HCT116 (cell line): ENCODE results near the gene CAMK2A. TPM values are rescaled to one million over a fixed set of nuclear protein-coding genes. Genes with fewer than 3 reads are reported as not detected.

ENCODE experiments used
- ATAC-seq: fragments of 200-7000 bp; cut with Tn5 transposase; 2 replicates; pipeline ENCODE4 v1.9.1; 2020; ENCODE audit warnings: mild to moderate bottlenecking, moderate library complexity
- BruUV-seq: library from RNA; stranded (reverse); fragments of 400-500 nt; replicated peaks from 2 replicates; lab custom pipeline; 2021; lab: Mats Ljungman, UMichigan
- CTCF ChIA-PET: fragments of 300-600 bp; sonication (Branson Sonifier 250); formaldehyde crosslinking; loops from one replicate; lab custom pipeline; 2021; ENCODE audit warnings: antibody characterized with exemption; lab: Charles Lee
- POLR2A ChIA-PET: fragments of 300-600, 350-600 bp; sonication (Branson Sonifier 250); formaldehyde crosslinking; loops from one replicate; lab custom pipeline; 2021; ENCODE audit warnings: antibody characterized with exemption; lab: Charles Lee
- RAD21 ChIA-PET, 2 experiments: fragments of 300-600 bp; sonication (Branson Sonifier 250); formaldehyde crosslinking; loops; one replicate each; lab custom pipeline; 2023; ENCODE audit warnings: low total read pairs in 2 of 2; ENCODE audit not compliant: uncharacterized antibody in 2 of 2, unreplicated experiment in 2 of 2, low non-redundant PET in 1 of 2; lab: Charles Lee
- DNase-seq: peaks from one replicate; pipeline ENCODE4 v3.0.0-alpha.2; 2010; ENCODE audit warnings: low read depth, low spot score
- H2AFZ ChIP-seq: fragments of 200-600 bp; shearing (Covaris generic), sonication (generic); 2 replicates; pipeline ENCODE4 v1.6.1; 2017; ENCODE audit warnings: low read depth, mixed run types, mixed read lengths, antibody characterized with exemption, low read length; ENCODE audit not compliant: poor library complexity, severe bottlenecking
- H3K27ac ChIP-seq: 2 replicates; pipeline ENCODE4 v1.5.1; 2012; ENCODE audit warnings: low read depth, low read length
- H3K27me3 ChIP-seq: fragments of 200-600 bp; sonication (generic); 2 replicates; pipeline ENCODE4 v1.6.1; 2016; ENCODE audit warnings: mixed run types, low read length, mixed read lengths; ENCODE audit not compliant: insufficient read depth
- H3K36me3 ChIP-seq, 2 experiments: fragments of 200-500 bp in 1 of 2; fragments of 200-600 bp in 1 of 2; sonication (Bioruptor generic) in 1 of 2; sonication (generic) in 1 of 2; 2 replicates each; pipeline versions ENCODE4 v1.5.1 to v1.6.1; 2014 to 2016; ENCODE audit warnings: low read length in 2 of 2, inconsistent platforms in 1 of 2, mixed read lengths in 1 of 2, mixed run types in 1 of 2; ENCODE audit not compliant: insufficient read depth in 2 of 2, control insufficient read depth in 1 of 2
- H3K4me1 ChIP-seq, 2 experiments: fragments of 200-600 bp in 1 of 2; sonication (generic) in 1 of 2; 2 replicates each; pipeline versions ENCODE4 v1.5.1 to v1.6.1; 2012 to 2017; ENCODE audit warnings: low read length in 2 of 2, inconsistent platforms in 1 of 2, mild to moderate bottlenecking in 1 of 2, mixed read lengths in 1 of 2, mixed run types in 1 of 2, moderate library complexity in 1 of 2; ENCODE audit not compliant: insufficient read depth in 2 of 2, control insufficient read depth in 1 of 2
- H3K4me2 ChIP-seq: fragments of 200-600 bp; sonication (generic); 2 replicates; pipeline ENCODE4 v1.6.1; 2017; ENCODE audit warnings: mixed run types, low read length, mixed read lengths
- H3K4me3 ChIP-seq, 2 experiments: fragments of 200-600 bp in 1 of 2; sonication (generic) in 1 of 2; replicated peaks in 1 of 2; 2 replicates each; pipeline ENCODE4 v1.5.1; 2011 to 2016; ENCODE audit warnings: low read length in 2 of 2, control low read depth in 1 of 2, low read depth in 1 of 2, mild to moderate bottlenecking in 1 of 2, mixed read lengths in 1 of 2, mixed run types in 1 of 2
- H3K79me2 ChIP-seq: fragments of 200-600 bp; sonication (generic); 2 replicates; pipeline ENCODE4 v1.6.1; 2017; ENCODE audit warnings: mild to moderate bottlenecking, mixed run types, low read length, moderate library complexity, mixed read lengths; ENCODE audit not compliant: insufficient read depth
- H3K9ac ChIP-seq: fragments of 200-600 bp; sonication (generic); 2 replicates; pipeline ENCODE4 v1.6.1; 2016; ENCODE audit warnings: low read length, mixed read lengths
- H3K9me2 ChIP-seq: fragments of 200-600 bp; sonication (generic), shearing (Covaris generic); 2 replicates; pipeline ENCODE4 v1.6.1; 2017; ENCODE audit warnings: mixed run types, mild to moderate bottlenecking, moderate library complexity; ENCODE audit not compliant: insufficient read depth
- H3K9me3 ChIP-seq, 2 experiments: fragments of 200-500 bp in 1 of 2; fragments of 200-600 bp in 1 of 2; sonication (Bioruptor generic) in 1 of 2; sonication (generic) in 1 of 2; 2 replicates each; pipeline ENCODE4 v1.6.1; 2014 to 2017; ENCODE audit warnings: low read length in 2 of 2, mixed read lengths in 2 of 2, inconsistent platforms in 1 of 2, low read depth in 1 of 2, mild to moderate bottlenecking in 1 of 2, mixed run types in 1 of 2, moderate library complexity in 1 of 2; ENCODE audit not compliant: control insufficient read depth in 1 of 2, insufficient read depth in 1 of 2
- H4K20me1 ChIP-seq: fragments of 200-600 bp; sonication (generic), shearing (Covaris generic); 2 replicates; pipeline ENCODE4 v1.6.1; 2017; ENCODE audit warnings: mixed run types, mild to moderate bottlenecking, moderate library complexity; ENCODE audit not compliant: insufficient read depth
- CEBPB ChIP-seq: IDR thresholded peaks from 2 replicates; pipeline ENCODE4 v1.6.1; 2012; ENCODE audit warnings: low read depth
- EZH2 ChIP-seq: fragments of 200-600 bp; sonication (generic); IDR thresholded peaks from 2 replicates; pipeline ENCODE4 v1.6.1; 2017; ENCODE audit warnings: antibody characterized with exemption, mixed run types
- FOSL1 ChIP-seq: IDR thresholded peaks from 2 replicates; pipeline ENCODE4 v1.6.1; 2012; ENCODE audit warnings: low read depth
- JUND ChIP-seq: IDR thresholded peaks from 2 replicates; pipeline ENCODE4 v1.6.1; 2012
- POLR2A ChIP-seq: IDR thresholded peaks from 2 replicates; pipeline ENCODE4 v1.7.0; 2011; ENCODE audit warnings: borderline replicate concordance; ENCODE audit not compliant: insufficient read depth, insufficient read length; ENCODE audit errors: extremely low read depth
- RAD21 ChIP-seq: IDR thresholded peaks from 2 replicates; pipeline ENCODE4 v1.6.1; 2012; ENCODE audit warnings: low read depth, mild to moderate bottlenecking
- SRF ChIP-seq: IDR thresholded peaks from 2 replicates; pipeline ENCODE4 v1.6.1; 2012; ENCODE audit warnings: low read depth
- TCF7L2 ChIP-seq: IDR thresholded peaks from 2 replicates; pipeline ENCODE4 v1.7.0; 2011; ENCODE audit warnings: borderline replicate concordance, inconsistent platforms; ENCODE audit not compliant: insufficient read depth, insufficient read length; ENCODE audit errors: extremely low read depth
- ZFX ChIP-seq: fragments of 450-650 bp; IDR thresholded peaks from 2 replicates; pipeline ENCODE4 v1.6.1; 2017
- intact Hi-C: fragments of 100-400 bp; cut with micrococcal nuclease; formaldehyde crosslinking; loops from 2 replicates; pipeline ENCODE4 v1.10.0; 2022
- total RNA-seq: library from RNA; stranded (reverse); gene quantifications from one replicate; pipeline ENCODE4 v1.2.1, GENCODE V29; 2021; ENCODE audit not compliant: unreplicated experiment
- TF ChIP-seq, protein P1 (sequence below): IDR thresholded peaks from 2 replicates; pipeline ENCODE4 v1.6.1; 2012; ENCODE audit warnings: low read depth
- TF ChIP-seq, protein P2 (sequence below), 3 experiments: fragments of 200-600 bp in 1 of 3; sonication (generic) in 1 of 3; IDR thresholded peaks in 2 of 3; conservative IDR thresholded peaks in 1 of 3; 2 replicates each; pipeline ENCODE4 v1.5.1; 2012 to 2017; ENCODE audit warnings: low read depth in 2 of 3, low read length in 2 of 3, antibody characterized with exemption in 1 of 3, borderline replicate concordance in 1 of 3, control low read depth in 1 of 3, mild to moderate bottlenecking in 1 of 3, mixed read lengths in 1 of 3, mixed run types in 1 of 3, moderate library complexity in 1 of 3; ENCODE audit not compliant: insufficient read depth in 1 of 3
- TF ChIP-seq, protein P3 (sequence below): IDR thresholded peaks from 2 replicates; pipeline ENCODE4 v1.6.1; 2012
- TF ChIP-seq, protein P4 (sequence below): IDR thresholded peaks from 2 replicates; pipeline ENCODE4 v1.6.1; 2012

CAMK2A gene
- total RNA-seq, 1 experiment from 2014 or later: not detected

DNA sequence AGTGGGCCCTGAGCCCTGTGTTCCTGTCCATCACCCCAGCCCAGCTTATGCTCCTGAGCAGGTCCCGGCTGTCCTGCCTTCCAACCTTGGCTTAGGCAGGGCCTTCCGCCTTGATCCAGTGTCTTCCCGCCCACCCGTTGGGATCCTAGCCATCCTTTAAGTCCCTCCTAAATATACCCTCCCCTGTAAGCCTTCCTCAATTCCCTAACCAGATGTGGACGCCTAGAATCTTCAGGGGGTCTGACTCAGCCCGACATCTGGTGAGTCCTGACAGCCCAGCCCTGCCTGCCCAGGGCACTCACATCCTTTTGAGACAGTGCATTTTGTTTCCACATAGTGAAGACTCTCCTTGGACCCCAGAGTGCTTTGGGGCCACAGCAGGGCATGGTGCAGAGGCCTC lies 76.0 kb downstream of the CAMK2A start:
- intact Hi-C loops: loop anchor here (10.0 kb wide), 2 partner anchors 169 to 209 kb away; partner anchors contain the start of genes HMGXB3 and TIGD6
- H3K79me2 ChIP-seq: no peaks in the 10 kb centered on the region
- H3K27me3 ChIP-seq: no peaks in the 10 kb centered on the region
- H3K27ac ChIP-seq: no peak overlapping the region
- TF ChIP-seq ZFX: no peak
- no peak for TF ChIP-seq EZH2
- TF ChIP-seq SRF: no peak
- no peak for TF ChIP-seq RAD21
- no peak for TF ChIP-seq JUND
- TF ChIP-seq TCF7L2: no peak
- no peaks in the 10 kb centered on the region for H4K20me1 ChIP-seq
- H3K9me2 ChIP-seq: no peaks in the 10 kb centered on the region
- no peak overlapping the region for H2AFZ ChIP-seq
- H3K4me2 ChIP-seq: no peak overlapping the region
- H3K9ac ChIP-seq: no peak overlapping the region
- ATAC-seq (no peak), DNase-seq (no peak)
- ChIA-PET POLR2A (no interaction called here), CTCF (no interaction called here), RAD21 (no interaction called here)
- no peak overlapping the region for H3K4me3 ChIP-seq
- no TSS peak for BruUV-seq
- no peaks in the 10 kb centered on the region for H3K36me3 ChIP-seq
- H3K9me3 ChIP-seq: no peaks in the 10 kb centered on the region
- peaks cover 0 to 10% of the 10 kb centered on the region in 2 experiments; a peak in 2 of 4 replicates for H3K4me1 ChIP-seq

DNA sequence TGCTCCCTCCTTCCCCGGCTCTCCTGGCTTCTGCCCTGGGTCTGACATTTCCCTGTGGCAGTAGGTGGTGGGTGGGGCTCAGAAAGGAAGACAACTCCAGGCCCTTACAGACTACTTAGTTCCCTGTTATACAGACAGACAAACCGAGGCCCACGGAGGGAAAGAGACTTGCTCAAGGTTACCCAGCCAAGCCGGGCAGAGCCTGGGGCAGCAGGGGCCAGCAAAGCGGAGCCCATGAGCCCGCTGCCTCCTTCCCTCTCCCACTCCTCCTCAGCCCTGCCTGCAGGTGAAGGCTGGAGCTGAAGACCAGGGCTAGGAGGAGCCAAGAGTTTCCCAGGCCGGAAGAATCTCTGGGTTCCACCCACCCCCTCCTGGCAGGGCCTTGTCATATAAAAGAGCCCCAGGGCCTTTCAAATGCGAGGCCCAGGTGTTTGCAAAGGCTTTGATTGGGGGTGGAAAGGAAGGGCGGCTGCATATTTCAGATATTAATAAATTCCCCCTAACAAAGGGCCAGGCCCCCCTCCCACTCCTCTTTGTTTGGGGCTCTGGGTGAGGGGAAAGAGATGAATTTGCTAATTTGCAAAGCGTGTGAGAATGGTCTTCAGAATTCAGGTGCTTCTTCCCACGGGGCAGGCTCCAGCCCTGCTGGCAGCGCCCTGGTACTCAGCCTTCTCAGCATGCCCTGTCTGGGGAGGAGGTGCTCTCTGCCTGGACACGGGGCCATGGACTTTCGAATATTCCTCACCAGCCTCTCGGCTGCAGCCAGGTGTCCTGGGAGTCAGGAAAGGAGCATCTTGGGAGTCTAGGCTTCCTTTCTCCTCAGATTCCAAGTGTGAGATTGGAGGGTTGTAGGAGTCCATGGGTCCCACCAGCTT lies 78.2 kb downstream of the CAMK2A start:
- no peak for DNase-seq
- TF ChIP-seq EZH2 (no peak), TCF7L2 (no peak), CEBPB (no peak), FOSL1 (no peak), POLR2A (no peak), RAD21 (no peak), SRF (no peak), ZFX (no peak)
- TF ChIP-seq, protein P1, sequence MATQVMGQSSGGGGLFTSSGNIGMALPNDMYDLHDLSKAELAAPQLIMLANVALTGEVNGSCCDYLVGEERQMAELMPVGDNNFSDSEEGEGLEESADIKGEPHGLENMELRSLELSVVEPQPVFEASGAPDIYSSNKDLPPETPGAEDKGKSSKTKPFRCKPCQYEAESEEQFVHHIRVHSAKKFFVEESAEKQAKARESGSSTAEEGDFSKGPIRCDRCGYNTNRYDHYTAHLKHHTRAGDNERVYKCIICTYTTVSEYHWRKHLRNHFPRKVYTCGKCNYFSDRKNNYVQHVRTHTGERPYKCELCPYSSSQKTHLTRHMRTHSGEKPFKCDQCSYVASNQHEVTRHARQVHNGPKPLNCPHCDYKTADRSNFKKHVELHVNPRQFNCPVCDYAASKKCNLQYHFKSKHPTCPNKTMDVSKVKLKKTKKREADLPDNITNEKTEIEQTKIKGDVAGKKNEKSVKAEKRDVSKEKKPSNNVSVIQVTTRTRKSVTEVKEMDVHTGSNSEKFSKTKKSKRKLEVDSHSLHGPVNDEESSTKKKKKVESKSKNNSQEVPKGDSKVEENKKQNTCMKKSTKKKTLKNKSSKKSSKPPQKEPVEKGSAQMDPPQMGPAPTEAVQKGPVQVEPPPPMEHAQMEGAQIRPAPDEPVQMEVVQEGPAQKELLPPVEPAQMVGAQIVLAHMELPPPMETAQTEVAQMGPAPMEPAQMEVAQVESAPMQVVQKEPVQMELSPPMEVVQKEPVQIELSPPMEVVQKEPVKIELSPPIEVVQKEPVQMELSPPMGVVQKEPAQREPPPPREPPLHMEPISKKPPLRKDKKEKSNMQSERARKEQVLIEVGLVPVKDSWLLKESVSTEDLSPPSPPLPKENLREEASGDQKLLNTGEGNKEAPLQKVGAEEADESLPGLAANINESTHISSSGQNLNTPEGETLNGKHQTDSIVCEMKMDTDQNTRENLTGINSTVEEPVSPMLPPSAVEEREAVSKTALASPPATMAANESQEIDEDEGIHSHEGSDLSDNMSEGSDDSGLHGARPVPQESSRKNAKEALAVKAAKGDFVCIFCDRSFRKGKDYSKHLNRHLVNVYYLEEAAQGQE: no peak
- TF ChIP-seq, protein P2, sequence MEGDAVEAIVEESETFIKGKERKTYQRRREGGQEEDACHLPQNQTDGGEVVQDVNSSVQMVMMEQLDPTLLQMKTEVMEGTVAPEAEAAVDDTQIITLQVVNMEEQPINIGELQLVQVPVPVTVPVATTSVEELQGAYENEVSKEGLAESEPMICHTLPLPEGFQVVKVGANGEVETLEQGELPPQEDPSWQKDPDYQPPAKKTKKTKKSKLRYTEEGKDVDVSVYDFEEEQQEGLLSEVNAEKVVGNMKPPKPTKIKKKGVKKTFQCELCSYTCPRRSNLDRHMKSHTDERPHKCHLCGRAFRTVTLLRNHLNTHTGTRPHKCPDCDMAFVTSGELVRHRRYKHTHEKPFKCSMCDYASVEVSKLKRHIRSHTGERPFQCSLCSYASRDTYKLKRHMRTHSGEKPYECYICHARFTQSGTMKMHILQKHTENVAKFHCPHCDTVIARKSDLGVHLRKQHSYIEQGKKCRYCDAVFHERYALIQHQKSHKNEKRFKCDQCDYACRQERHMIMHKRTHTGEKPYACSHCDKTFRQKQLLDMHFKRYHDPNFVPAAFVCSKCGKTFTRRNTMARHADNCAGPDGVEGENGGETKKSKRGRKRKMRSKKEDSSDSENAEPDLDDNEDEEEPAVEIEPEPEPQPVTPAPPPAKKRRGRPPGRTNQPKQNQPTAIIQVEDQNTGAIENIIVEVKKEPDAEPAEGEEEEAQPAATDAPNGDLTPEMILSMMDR (IDR thresholded peaks at IDR 0.05 in 2 of 3, conservative IDR thresholded peaks at IDR 0.05 in 1 of 3; ENCODE audit: borderline replicate concordance in 1 of 3, insufficient read depth in 1 of 3, low read depth in 2 of 3, low read length in 2 of 3): no peak
- TF ChIP-seq, protein P3, sequence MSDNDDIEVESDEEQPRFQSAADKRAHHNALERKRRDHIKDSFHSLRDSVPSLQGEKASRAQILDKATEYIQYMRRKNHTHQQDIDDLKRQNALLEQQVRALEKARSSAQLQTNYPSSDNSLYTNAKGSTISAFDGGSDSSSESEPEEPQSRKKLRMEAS: no peak
- TF ChIP-seq, protein P4, sequence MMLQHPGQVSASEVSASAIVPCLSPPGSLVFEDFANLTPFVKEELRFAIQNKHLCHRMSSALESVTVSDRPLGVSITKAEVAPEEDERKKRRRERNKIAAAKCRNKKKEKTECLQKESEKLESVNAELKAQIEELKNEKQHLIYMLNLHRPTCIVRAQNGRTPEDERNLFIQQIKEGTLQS: no peak

More for the DNA sequence above, 78.2 kb downstream of the CAMK2A start:
- H3K27me3 ChIP-seq: no peaks in the 10 kb centered on the region
- H3K36me3 ChIP-seq: no peaks in the 10 kb centered on the region
- no peak overlapping the region for H3K9ac ChIP-seq
- no peaks in the 10 kb centered on the region for H3K9me3 ChIP-seq
- ChIA-PET RAD21 (no interaction called here), CTCF (no interaction called here), POLR2A (no interaction called here)
- no peaks in the 10 kb centered on the region for H4K20me1 ChIP-seq
- H3K79me2 ChIP-seq: no peaks in the 10 kb centered on the region
- H3K4me3 ChIP-seq: no peak overlapping the region
- ATAC-seq: peak; percentile 21; the same call in 1 of the 2 replicates
- H3K4me1 ChIP-seq: peaks cover 0 to 12% of the 10 kb centered on the region in 2 experiments; a peak in 2 of 4 replicates
- no peak overlapping the region for H3K27ac ChIP-seq
- no peak overlapping the region for H2AFZ ChIP-seq
- BruUV-seq: no TSS peak
- intact Hi-C loops: loop anchor here (10.0 kb wide), 2 partner anchors 167 to 207 kb away; partner anchors contain the start of genes HMGXB3 and TIGD6
- no peak overlapping the region for H3K4me2 ChIP-seq
- no peaks in the 10 kb centered on the region for H3K9me2 ChIP-seq
